T-helper 2 cell (primary cell): ENCODE data around the gene C17orf78.
"Not testable (repeated sequence)": the region's sequence is repeated elsewhere in the genome, so short reads cannot be mapped to it uniquely, and the experiment has no call there.

ENCODE experiments used
- DNase-seq, 5 experiments: peaks; one replicate each; pipeline versions ENCODE4 v3.0.0 to v3.0.0-alpha.2; 2012 to 2022

Gene C17orf78

GRCh38 chr17:37388266-37388665 is 12.5 kb downstream of the C17orf78 start:
- DNase-seq = no peak

- DNase-seq = no peak
These were observed 13.4 kb downstream of the C17orf78 start for GRCh38 chr17:37389160-37389559.

GRCh38 chr17:37391146-37391545 is 15.4 kb downstream of the C17orf78 start:
- DNase-seq = no peak

- peak in 1 of 5 experiments; percentile 52 for DNase-seq
These were observed 16.3 kb downstream of the C17orf78 start for GRCh38 chr17:37392024-37392590.

GRCh38 chr17:37393352-37393751 is 17.6 kb downstream of the C17orf78 start:
- no peak for DNase-seq

GRCh38 chr17:37399265-37399803 is 23.5 kb downstream of the C17orf78 start:
- DNase-seq = no peak

- DNase-seq = no peak
These were observed 24.7 kb downstream of the C17orf78 start for GRCh38 chr17:37400505-37400904.

- not testable (repeated sequence) for DNase-seq
These were observed 29.7 kb downstream of the C17orf78 start for GRCh38 chr17:37405522-37405921.

GRCh38 chr17:37405955-37406634 is 30.3 kb downstream of the C17orf78 start:
- DNase-seq = peak in 1 of 5 experiments; percentile 28

- peak; percentile 49 to 89 (median 67) for DNase-seq
These were observed 31.1 kb downstream of the C17orf78 start, which contains the start of the genes ACACA and TADA2A for GRCh38 chr17:37406635-37407461. Gene ACACA, minus strand, starts transcription at chr17:37406836. Its CDS starts 537 bp downstream, at chr17:37406299. Gene TADA2A, plus strand, starts transcription at chr17:37406886. Its CDS starts 4,480 bp downstream, at chr17:37411366.

GRCh38 chr17:37408145-37408479 is 32.3 kb downstream of the C17orf78 start:
- not testable (repeated sequence) for DNase-seq

GRCh38 chr17:37410357-37410756 is 34.6 kb downstream of the C17orf78 start:
- no peak for DNase-seq

- no peak for DNase-seq
These were observed 38.2 kb downstream of the C17orf78 start for GRCh38 chr17:37413875-37414519.

GRCh38 chr17:37417852-37418251 is 42.1 kb downstream of the C17orf78 start:
- DNase-seq = no peak

- no peak for DNase-seq
These were observed 47.3 kb downstream of the C17orf78 start for GRCh38 chr17:37422971-37423625.

- no peak for DNase-seq
These were observed 49.5 kb downstream of the C17orf78 start for GRCh38 chr17:37425268-37425667.

GRCh38 chr17:37429039-37429438 is 53.3 kb downstream of the C17orf78 start:
- no peak for DNase-seq

- no peak for DNase-seq
These were observed 53.7 kb downstream of the C17orf78 start for GRCh38 chr17:37429453-37429852.

- DNase-seq = peak in 1 of 5 experiments; percentile 10
These were observed 54.4 kb downstream of the C17orf78 start for GRCh38 chr17:37430051-37430627.

- DNase-seq = peak in 1 of 5 experiments; percentile 5
These were observed 56.9 kb downstream of the C17orf78 start for GRCh38 chr17:37432671-37433070.

- no peak for DNase-seq
These were observed 62.4 kb downstream of the C17orf78 start for GRCh38 chr17:37438141-37438540.

GRCh38 chr17:37440424-37440823 is 64.6 kb downstream of the C17orf78 start:
- peak in 1 of 5 experiments; percentile 84 for DNase-seq
